ENCODE data around the gene GRM1.

- TF ChIP-seq PATZ1 (CRISPR knock-in tag; IDR thresholded peaks at IDR 0.05; ENCODE audit: borderline replicate concordance) (no peak), GLIS3 (CRISPR knock-in tag; IDR thresholded peaks at IDR 0.05) (no peak), ESRRG (CRISPR knock-in tag; IDR thresholded peaks at IDR 0.05) (no peak), CSRNP3 (CRISPR knock-in tag; IDR thresholded peaks at IDR 0.05) (no peak), TCF4 (CRISPR knock-in tag; IDR thresholded peaks at IDR 0.05; ENCODE audit: borderline replicate concordance) (no peak), RARB (CRISPR knock-in tag; IDR thresholded peaks at IDR 0.05) (no peak), ARNTL (CRISPR knock-in tag; IDR thresholded peaks at IDR 0.05; ENCODE audit: borderline replicate concordance, low read depth) (no peak), POU6F1 (CRISPR knock-in tag; IDR thresholded peaks at IDR 0.05; ENCODE audit: borderline replicate concordance, low read depth) (no peak), BACH2 (CRISPR knock-in tag; IDR thresholded peaks at IDR 0.05; ENCODE audit: borderline replicate concordance) (no peak), OSR1 (CRISPR knock-in tag; IDR thresholded peaks at IDR 0.05) (no peak), ZNF8 (CRISPR knock-in tag; IDR thresholded peaks at IDR 0.05) (no peak), CREB5 (CRISPR knock-in tag; IDR thresholded peaks at IDR 0.05; ENCODE audit: low read depth) (no peak)
These were observed 141.0 kb downstream of the GRM1 start for GRCh38 chr6:146169872-146170271.

All from SK-N-SH treated with all-trans-retinoic acid at 6 μM for 48 hours (cell line).